GM10847 (cell line): Measurements from ENCODE around the gene COQ9.

ENCODE experiments used
- POLR2A ChIP-seq: IDR thresholded peaks from 2 replicates; pipeline ENCODE4 v1.6.1; 2011; ENCODE audit not compliant: insufficient read length; ENCODE audit errors: extremely low read depth

Gene COQ9

GRCh38 chr16:57509231-57509923 lies 62.1 kb downstream of the COQ9 start:
- no peak for TF ChIP-seq POLR2A

- TF ChIP-seq POLR2A, result no peak
Observed at GRCh38 chr16:57510016-57510871, 63.0 kb downstream of the COQ9 start.
